Endodermal cell (in vitro differentiated cells): ENCODE measurements around the gene LARGE1. TPM values are rescaled to one million over a fixed set of nuclear protein-coding genes. Genes with fewer than 3 reads are reported as not detected.

Source experiments
- DNase-seq: peaks from one replicate; pipeline ENCODE4 v3.0.0-alpha.2; 2017
- H3K27ac ChIP-seq: 2 replicates; pipeline ENCODE4 v1.5.1; 2013; ENCODE audit warnings: mild to moderate bottlenecking, low read depth, low read length, moderate library complexity
- H3K27me3 ChIP-seq: 2 replicates; pipeline ENCODE4 v1.6.1; 2013; ENCODE audit warnings: mild to moderate bottlenecking, low read length, moderate library complexity; ENCODE audit not compliant: insufficient read depth, control insufficient read depth, poor library complexity, severe bottlenecking
- H3K36me3 ChIP-seq: 2 replicates; pipeline ENCODE4 v1.7.0; 2013; ENCODE audit warnings: mild to moderate bottlenecking, low read length, moderate library complexity; ENCODE audit not compliant: control insufficient read depth, insufficient read depth
- H3K4me1 ChIP-seq: one replicate; pipeline ENCODE4 v1.7.0; 2013; ENCODE audit warnings: low read length; ENCODE audit not compliant: control insufficient read depth, insufficient read depth
- H3K4me3 ChIP-seq: 2 replicates; pipeline ENCODE4 v1.5.1; 2013; ENCODE audit warnings: mild to moderate bottlenecking, low read length, moderate library complexity
- H3K9ac ChIP-seq: 2 replicates; pipeline ENCODE4 v1.6.1; 2013; ENCODE audit warnings: mild to moderate bottlenecking, low read length, moderate library complexity; ENCODE audit not compliant: poor library complexity, severe bottlenecking; ENCODE audit errors: extremely low read depth
- H3K9me3 ChIP-seq: 2 replicates; pipeline ENCODE4 v1.6.1; 2013; ENCODE audit warnings: mild to moderate bottlenecking, low read length, moderate library complexity; ENCODE audit not compliant: control insufficient read depth
- H3K27ac Mint-ChIP-seq: 2 replicates; pipeline ENCODE4 v1.8.0; 2020; ENCODE audit warnings: mixed read lengths
- H3K27me3 Mint-ChIP-seq: 2 replicates; pipeline ENCODE4 v1.8.0; 2021; ENCODE audit warnings: mild to moderate bottlenecking, mixed read lengths; ENCODE audit not compliant: insufficient read depth
- H3K36me3 Mint-ChIP-seq: 2 replicates; pipeline ENCODE4 v1.8.0; 2020; ENCODE audit warnings: low read depth, mixed read lengths
- H3K4me1 Mint-ChIP-seq: 2 replicates; pipeline ENCODE4 v1.8.0; 2020; ENCODE audit warnings: mixed read lengths
- H3K4me3 Mint-ChIP-seq: 2 replicates; pipeline ENCODE4 v1.8.0; 2020; ENCODE audit warnings: mild to moderate bottlenecking, moderate library complexity, mixed read lengths
- H3K9me3 Mint-ChIP-seq: 2 replicates; pipeline ENCODE4 v1.8.0; 2020; ENCODE audit warnings: mild to moderate bottlenecking, mixed read lengths
- CTCF ChIP-seq: fragments of 200-600 bp; sonication (generic); conservative IDR thresholded peaks from 2 replicates; pipeline ENCODE4 v1.5.0; 2021; ENCODE audit warnings: antibody characterized with exemption, mild to moderate bottlenecking
- WGBS, 2 experiments: methylation state at CpG; one replicate each; pipeline versions ENCODE4 v1.1.5 to v1.1.7; 2013; ENCODE audit warnings: missing lambda C conversion rate in 2 of 2, mixed read lengths in 1 of 2; ENCODE audit not compliant: insufficient coverage in 1 of 2, insufficient read length in 1 of 2; 5-methylcytosine and 5-hydroxymethylcytosine counted together
- total RNA-seq, 2 donors: library from RNA; stranded (reverse); fragmentation: NEBNext Ultra II Directional in 1 of 2; extraction: Animal tissue kit (Norgen Biotek cat#: 25700) in 1 of 2; gene quantifications; 2 replicates in 1 of 2; 3 replicates in 1 of 2; pipeline ENCODE4 v1.2.1, GENCODE V29; 2021

LARGE1 gene
- total RNA-seq, 2 donors from 2014 or later, result 17.5 to 24.3 TPM

- 88 to 94% methylated on average over 4 to 9 of the region's 9 CpGs for WGBS, 2 experiments
- Histone ChIP-seq H3K27me3 (no peaks in the 10 kb centered on the region), H3K27ac (no peak overlapping the region), H3K9ac (no peak overlapping the region), H3K4me1 (no peaks in the 10 kb centered on the region), H3K4me3 (no peak overlapping the region), H3K36me3 (no peaks in the 10 kb centered on the region), H3K9me3 (peaks cover 7% of the 10 kb centered on the region)
- no peaks in the 10 kb centered on the region for H3K27me3 Mint-ChIP-seq
- peaks cover 17% of the 10 kb centered on the region for H3K9me3 Mint-ChIP-seq
- no peak for DNase-seq
- no peaks in the 10 kb centered on the region for H3K4me1 Mint-ChIP-seq
- no peak for TF ChIP-seq CTCF
- no peak overlapping the region for H3K4me3 Mint-ChIP-seq
- no peak overlapping the region for H3K27ac Mint-ChIP-seq
- H3K36me3 Mint-ChIP-seq, result peaks cover 3% of the 10 kb centered on the region
Measured at GRCh38 chr22:33720166-33720878, 200.0 kb downstream of the LARGE1 start.

- Histone ChIP-seq H3K27ac (no peak overlapping the region), H3K4me3 (no peak overlapping the region), H3K4me1 (no peaks in the 10 kb centered on the region), H3K9ac (no peak overlapping the region), H3K27me3 (no peaks in the 10 kb centered on the region), H3K36me3 (no peaks in the 10 kb centered on the region), H3K9me3 (peaks cover 27% of the 10 kb centered on the region)
- H3K9me3 Mint-ChIP-seq, result peaks cover 37% of the 10 kb centered on the region
- no peak for TF ChIP-seq CTCF
- no peaks in the 10 kb centered on the region for H3K4me1 Mint-ChIP-seq
- no peak overlapping the region for H3K27ac Mint-ChIP-seq
- no peak overlapping the region for H3K4me3 Mint-ChIP-seq
- no peaks in the 10 kb centered on the region for H3K27me3 Mint-ChIP-seq
- DNase-seq, result no peak
- WGBS, 2 experiments, result 93 to 94% methylated on average over 4 to 5 of the region's 5 CpGs
- H3K36me3 Mint-ChIP-seq, result peaks cover 13% of the 10 kb centered on the region
Measured at GRCh38 chr22:33717694-33718396, 202.4 kb downstream of the LARGE1 start.

- Histone ChIP-seq H3K4me1 (no peaks in the 10 kb centered on the region), H3K4me3 (no peak overlapping the region), H3K27ac (no peak overlapping the region), H3K9ac (no peak overlapping the region), H3K27me3 (no peaks in the 10 kb centered on the region), H3K9me3 (peaks cover 24% of the 10 kb centered on the region), H3K36me3 (no peaks in the 10 kb centered on the region)
- no peak for TF ChIP-seq CTCF
- Mint-ChIP-seq H3K4me1 (no peaks in the 10 kb centered on the region), H3K36me3 (peaks cover 9% of the 10 kb centered on the region), H3K4me3 (no peak overlapping the region), H3K9me3 (peaks cover 34% of the 10 kb centered on the region), H3K27ac (no peak overlapping the region), H3K27me3 (no peaks in the 10 kb centered on the region)
- DNase-seq, result no peak
- 89 to 100% methylated on average over 6 to 9 of the region's 9 CpGs for WGBS, 2 experiments
Measured at GRCh38 chr22:33715237-33715985, 204.9 kb downstream of the LARGE1 start.
